Muscle of arm (tissue), 14 donors: ENCODE data around the gene REEP6. TPM values are rescaled to one million over a fixed set of nuclear protein-coding genes. Genes with fewer than 3 reads are reported as not detected.

ENCODE experiments used
- DNase-seq: peaks from one replicate; pipeline ENCODE4 v3.0.0-alpha.2; 2013
- long read RNA-seq, 11 donors: transcript quantifications; one replicate each; lab custom pipeline, GENCODE V29; 2026
- polyA plus RNA-seq, 12 donors: library from polyadenylated mRNA; unstranded; fragments of 120-200 nt; gene quantifications; one replicate each; pipeline ENCODE4 v1.2.1, GENCODE V29; 2013; ENCODE audit not compliant: insufficient read length in 12 of 12

The REEP6 gene
- polyA plus RNA-seq: 10 to 100 TPM in 1 of 12 donors, 1 to 10 TPM in 10, not detected in 1; 1.2 to 16.1 (median 1.7) TPM
- long read RNA-seq, donor 1, transcript REEP6-201 (5 exons, 1,794 nt): major isoform, 78 of 161 reads
- long read RNA-seq, donor 1, transcript REEP6-204 (3 exons, 1,026 nt): minor isoform, 6 of 161 reads
- long read RNA-seq, donor 1, partial matches to known transcripts: 77 of 161 reads
- long read RNA-seq, donor 1, other reads (novel, unspliced or antisense): 0 of 161 reads
- long read RNA-seq, donor 2: 0 reads
- long read RNA-seq, donor 3, partial matches to known transcripts: 0 of 1 reads
- long read RNA-seq, donor 3, other reads (novel, unspliced or antisense): 0 of 1 reads
- long read RNA-seq, donor 4: 0 reads
- long read RNA-seq, donor 5, partial matches to known transcripts: 0 of 1 reads
- long read RNA-seq, donor 5, other reads (novel, unspliced or antisense): 0 of 1 reads
- long read RNA-seq, donor 6, partial matches to known transcripts: 0 of 2 reads
- long read RNA-seq, donor 6, other reads (novel, unspliced or antisense): 0 of 2 reads
- long read RNA-seq, donor 7, partial matches to known transcripts: 0 of 2 reads
- long read RNA-seq, donor 7, other reads (novel, unspliced or antisense): 0 of 2 reads
- long read RNA-seq, donor 8, partial matches to known transcripts: 0 of 2 reads
- long read RNA-seq, donor 8, other reads (novel, unspliced or antisense): 0 of 2 reads
- long read RNA-seq, donor 9: 0 reads
- long read RNA-seq, donor 10, partial matches to known transcripts: 0 of 1 reads
- long read RNA-seq, donor 10, other reads (novel, unspliced or antisense): 0 of 1 reads
- long read RNA-seq, donor 11, partial matches to known transcripts: 0 of 2 reads
- long read RNA-seq, donor 11, other reads (novel, unspliced or antisense): 0 of 2 reads

DNA sequence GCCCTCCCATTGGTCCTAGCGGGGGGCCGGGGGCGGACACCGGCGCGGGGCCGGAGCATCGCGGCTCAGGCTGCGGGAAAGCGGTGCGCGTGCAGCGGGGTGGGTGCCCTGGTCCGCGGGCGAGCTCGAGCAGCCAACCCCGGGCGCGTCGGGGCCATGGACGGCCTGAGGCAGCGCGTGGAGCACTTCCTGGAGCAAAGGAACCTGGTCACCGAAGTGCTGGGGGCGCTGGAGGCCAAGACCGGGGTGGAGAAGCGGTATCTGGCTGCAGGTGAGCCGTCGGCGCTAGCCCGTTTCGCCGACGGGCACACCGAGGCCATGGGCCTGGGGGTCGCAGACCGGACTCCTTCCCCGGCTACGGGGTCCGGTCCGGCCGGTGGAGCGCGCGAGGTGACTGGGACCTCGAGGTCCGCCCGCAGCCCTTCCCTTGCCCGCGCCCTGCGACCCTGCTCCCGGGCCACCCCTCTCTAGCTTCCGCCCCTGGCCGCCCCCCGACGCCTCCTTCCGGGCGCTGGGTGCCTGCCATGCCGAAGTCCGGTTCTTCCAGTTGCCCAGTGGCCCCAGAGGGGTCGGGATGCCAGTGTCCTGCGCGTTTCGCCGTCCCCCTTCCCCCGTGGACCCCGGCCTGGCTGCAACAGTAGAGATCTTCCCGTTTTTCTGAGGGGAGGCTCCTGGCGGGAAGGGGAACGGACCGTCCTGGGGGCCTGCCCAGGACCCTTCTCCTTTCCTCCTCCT, at the start of gene REEP6:
REEP6 (plus strand) TSS at position 68 of the 735 bp plus-strand sequence; CDS start at position 157, 89 bp downstream.
- DNase-seq: no peak

DNA sequence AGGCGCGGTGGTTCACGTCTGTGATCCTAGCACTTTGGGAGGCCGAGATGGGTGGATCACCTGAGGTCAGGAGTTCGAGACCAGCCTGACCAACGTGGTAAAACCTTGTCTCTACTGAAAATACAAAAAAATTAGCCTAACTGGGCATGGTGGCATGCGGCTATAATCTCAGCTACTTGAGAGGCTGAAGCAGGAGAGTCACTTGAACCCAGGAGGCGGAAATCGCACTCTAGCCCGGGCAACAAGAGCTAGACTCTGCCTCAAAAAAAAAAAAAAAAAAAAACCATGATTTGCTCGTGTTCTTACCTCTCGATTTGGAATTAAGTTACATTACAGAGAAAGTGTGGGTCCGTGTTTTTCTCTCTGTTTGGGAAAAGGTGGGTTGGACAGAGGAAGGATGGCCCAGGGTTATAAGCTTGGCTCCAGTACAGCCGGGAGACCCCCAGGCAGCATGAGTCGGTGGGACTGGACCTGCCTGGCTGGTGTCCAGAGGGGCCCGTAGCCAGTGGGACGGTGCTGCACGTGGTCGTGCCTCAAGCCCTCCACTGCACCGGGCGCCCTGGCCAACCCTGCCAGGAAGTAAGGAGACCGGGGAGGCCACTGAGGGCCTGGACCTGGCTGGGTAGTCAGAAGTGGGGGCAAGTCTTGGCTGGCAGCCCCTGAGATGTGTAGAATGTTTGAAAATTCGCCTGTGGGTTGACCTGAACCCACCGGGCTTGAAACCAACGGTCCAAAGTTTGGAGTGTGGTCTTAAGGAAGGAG, 49.1 kb upstream of the REEP6 start:
- DNase-seq: no peak

DNA sequence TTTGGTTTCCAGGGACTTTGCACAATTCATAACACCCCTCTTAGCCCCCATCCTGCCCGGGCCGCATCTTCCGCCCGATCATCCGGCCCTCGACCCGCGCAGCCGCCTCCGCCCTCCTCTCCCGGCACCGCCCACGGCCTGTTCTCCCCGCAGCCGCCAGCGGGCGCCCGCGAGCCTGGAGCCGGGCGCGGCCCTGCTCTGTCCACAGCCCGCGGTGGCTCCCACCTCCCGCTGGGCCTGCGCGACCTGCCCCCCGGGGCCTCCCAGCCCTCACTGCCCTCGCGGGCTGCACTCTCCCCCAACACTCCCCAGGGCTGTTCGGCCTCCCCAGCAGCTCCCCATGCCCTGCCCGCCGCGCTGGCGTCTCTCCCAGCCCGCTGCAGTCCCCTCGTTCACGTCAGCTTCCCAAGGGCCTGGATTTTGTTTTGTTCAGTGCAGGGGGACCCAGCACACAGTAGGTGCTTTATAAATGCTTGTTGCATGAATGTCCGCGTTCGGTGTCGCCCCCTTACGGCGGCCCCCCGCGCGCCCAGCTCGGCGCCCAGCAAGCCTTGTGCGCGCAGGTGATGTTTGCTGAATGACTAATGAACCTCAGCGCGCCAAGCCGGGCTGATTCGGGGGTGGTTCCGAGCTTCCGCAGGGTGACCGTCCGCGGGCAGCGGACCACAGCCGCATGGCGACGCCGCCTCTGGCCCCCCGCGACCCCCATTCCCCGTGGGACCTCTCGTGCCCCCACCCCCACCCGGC, 45.6 kb upstream of the REEP6 start:
- DNase-seq: peak; percentile 57

DNA sequence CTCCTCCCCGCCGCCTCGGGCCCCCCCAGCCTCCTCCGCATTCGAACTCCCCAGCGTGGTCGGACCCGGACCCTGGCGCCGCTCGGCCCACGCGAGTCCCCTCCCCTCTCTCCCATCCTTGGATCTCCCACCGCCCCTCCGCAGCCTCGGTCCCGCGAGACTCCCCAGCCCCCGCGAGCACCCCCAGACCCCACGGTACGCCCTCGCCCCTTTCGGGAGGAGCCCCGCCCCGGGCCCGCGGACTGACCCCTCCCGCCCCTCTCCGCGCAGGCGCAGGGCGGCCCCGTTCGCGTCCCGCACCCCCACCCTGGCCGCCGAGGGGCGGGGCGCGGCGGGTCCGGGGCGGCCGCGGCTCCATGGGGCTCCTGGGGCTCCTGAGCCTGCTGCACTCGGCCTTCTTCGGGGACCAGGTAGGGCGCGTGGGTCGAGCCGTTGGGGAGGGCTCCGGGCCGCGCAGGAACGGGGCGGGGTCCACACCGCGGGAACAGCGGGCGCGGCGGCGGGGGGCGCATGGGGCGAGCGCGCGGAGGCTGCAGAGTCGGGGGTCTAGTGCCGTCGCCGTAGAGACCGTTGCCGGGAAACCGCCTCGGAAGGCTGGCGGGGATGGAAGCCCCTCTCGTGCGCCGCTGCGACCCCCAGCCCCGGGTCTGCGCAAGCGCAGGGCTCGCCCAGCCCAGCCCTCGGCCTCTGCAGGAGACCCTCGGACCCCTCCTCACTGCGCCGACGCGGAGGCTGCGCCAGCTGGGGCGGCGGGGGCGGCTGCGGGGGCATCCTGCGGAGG, 44.9 kb upstream of the REEP6 start:
- no peak for DNase-seq

DNA sequence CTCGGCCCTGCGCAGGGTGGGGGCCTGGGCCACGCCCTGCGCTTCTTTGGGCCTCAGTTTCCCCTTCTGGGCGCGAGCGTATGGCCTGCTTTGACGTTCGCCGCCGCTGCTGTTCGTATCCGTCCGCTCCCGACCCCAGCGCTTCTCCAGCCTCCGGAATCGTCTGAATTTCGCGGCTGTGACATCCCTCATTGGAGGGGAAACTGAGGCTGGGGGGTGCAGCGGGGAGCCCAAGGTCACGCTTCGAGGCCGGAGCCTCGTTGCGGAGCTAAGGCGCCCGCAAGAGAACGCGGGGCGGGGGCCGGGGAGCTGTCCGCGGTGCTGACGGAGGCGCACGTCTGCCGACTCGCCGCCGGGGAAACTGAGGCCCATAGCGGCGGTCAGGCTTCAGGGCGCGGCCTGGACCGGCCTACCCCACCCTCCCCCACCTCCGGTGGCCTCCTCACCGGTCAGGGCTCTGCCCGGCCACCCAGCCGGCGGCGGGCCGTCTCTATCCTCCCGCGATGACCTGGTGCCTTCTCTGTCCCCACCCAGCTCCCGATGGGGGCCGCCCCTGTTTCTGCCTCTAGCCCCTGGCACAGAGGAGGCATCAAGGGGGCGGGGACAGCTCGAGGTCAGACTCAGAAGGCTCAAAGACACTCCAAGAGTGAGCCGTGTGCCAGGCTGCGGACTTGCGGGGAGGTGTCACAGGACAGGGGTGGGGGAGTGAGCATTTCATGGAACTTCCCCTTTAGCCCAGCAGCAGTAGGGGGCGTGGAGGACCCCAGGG, 44.1 kb upstream of the REEP6 start:
- DNase-seq: no peak

DNA sequence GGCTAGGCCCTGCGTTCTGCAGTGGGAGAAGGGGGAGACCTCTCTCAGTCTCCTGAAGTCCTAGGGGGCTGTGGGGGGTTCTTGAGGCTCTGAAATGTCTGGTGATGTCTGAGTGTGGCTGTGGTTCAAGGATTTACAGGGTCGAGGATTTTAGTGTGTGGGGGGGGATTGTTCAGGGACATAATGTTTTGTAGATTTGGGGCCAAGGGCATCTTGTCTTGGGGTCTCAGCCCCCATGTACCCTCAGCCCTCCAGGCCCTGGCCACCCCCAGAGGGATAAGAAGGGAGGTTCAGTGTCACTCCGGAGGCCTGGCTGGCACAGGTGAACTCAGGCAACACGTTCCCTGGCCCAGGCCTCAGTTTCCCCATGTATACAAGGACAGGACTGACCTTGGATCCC, 43.5 kb upstream of the REEP6 start:
- DNase-seq: no peak

DNA sequence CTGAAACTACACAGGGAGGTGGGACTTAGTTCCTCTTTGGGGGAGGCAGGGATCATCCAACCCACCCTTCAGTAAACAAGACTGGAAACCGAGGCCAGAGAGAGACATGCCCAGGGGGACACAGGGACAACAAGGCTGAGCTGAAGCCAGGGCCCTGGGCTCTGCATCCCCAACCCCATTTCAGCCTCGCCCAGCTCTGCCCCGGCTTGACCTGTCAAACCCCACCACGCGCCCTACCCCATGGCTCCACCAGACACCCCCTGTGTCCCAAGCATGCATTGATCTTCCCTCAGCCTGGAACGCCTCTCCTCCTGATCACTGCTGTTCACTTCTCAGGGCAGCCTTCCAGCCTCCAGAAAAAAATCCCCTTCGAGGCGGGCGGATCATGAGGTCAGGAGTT, 43.0 kb upstream of the REEP6 start:
- DNase-seq: no peak

DNA sequence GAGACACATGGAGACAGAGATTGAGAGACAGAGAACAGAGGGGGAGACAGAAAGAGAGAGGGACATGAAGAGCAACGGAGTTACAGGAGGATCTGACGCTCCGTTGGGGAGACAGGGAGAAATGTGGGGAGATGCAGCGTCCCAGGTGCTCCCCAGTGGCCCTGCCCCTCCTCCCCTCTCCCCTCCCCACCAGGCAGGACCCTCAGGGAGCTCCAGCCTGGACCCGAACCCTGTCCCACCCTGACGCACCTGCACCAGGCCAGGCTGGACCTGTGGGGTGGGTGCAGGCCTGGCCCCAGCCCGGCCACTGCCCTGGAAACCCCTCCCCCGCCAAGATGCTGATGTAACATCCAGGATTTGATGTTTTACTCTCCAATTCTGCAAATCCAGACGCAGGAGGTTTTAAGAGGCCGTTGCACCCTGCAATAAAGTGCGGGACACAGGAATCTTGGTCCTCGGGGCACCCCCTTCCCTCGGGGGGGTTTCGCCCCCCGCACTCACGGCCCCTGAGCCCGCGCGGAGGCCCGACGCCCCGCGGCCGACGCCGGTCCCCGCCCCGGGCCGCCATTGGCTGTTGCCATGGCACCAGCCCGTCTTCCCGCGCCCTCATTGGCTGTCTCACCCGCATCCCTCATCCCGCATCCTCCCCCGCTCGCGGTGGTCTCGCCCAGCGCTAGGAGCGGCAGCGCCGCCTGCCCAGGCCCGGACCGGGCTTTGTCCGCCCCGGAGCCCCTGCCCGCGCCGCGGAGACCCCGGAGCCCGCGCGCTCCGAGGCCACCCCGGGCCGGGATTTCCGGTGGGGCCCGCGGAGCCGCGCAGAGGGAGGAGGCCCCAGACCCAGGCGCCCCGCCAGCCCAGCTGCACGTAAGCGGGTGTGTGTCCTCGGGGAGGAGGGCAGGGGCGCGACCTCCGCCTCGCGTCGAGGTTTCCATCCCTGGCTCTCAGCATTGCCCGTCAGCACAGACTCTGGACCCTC, 41.2 kb upstream of the REEP6 start, which contains the start of gene APC2:
APC2 (plus strand) TSS at position 655 of the 976 bp plus-strand sequence. CDS start 2,881 bp downstream, outside the sequence.
- DNase-seq: no peak

DNA sequence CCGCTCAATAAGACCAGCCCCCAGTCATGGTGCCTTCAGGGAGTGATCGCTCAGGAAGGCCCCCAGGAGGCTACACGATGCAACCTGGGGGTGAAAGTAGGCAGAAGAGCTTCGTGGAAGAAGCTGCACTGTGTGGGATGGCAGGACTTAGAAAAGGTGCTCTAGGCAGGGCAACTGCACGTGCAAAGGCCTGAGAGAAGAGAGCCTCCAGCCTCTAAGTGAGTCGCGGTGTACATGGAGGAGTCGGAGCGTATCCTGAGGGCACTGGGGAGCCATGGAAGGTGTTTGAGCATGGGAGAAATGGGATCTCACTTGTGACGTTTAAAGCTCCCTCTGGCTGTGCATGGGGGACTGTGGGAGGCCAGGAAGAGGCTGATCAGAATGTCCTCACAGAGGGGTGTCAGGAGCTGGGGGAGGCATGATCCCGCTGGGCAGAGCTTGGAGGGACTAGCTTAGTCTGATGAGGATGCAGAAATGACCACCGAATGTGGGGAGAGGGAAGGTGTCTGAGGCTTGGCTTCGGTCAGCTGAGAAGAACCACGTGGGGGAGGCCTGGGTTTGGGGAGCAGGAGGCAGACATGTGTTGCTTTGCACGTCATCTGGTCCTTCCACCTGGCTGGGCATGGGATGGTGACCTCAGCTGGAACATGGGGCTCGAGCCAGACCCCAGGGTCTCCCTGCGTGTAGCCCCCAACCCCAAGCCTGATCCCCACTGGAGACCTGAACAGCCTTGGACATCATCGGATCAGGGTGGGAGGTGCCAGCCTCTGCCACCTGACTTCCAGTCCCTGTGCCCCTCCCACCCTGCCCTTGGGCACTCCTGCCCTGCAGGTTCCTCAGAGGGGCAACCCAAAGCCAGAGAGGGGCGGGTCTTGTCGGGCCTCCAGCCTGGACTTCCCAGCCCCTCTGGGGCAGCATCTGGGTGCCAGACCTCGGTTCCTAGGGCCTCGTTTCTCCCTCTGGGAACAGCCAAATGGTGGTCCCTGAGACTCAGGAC, 39.9 kb upstream of the REEP6 start:
- DNase-seq: no peak

DNA sequence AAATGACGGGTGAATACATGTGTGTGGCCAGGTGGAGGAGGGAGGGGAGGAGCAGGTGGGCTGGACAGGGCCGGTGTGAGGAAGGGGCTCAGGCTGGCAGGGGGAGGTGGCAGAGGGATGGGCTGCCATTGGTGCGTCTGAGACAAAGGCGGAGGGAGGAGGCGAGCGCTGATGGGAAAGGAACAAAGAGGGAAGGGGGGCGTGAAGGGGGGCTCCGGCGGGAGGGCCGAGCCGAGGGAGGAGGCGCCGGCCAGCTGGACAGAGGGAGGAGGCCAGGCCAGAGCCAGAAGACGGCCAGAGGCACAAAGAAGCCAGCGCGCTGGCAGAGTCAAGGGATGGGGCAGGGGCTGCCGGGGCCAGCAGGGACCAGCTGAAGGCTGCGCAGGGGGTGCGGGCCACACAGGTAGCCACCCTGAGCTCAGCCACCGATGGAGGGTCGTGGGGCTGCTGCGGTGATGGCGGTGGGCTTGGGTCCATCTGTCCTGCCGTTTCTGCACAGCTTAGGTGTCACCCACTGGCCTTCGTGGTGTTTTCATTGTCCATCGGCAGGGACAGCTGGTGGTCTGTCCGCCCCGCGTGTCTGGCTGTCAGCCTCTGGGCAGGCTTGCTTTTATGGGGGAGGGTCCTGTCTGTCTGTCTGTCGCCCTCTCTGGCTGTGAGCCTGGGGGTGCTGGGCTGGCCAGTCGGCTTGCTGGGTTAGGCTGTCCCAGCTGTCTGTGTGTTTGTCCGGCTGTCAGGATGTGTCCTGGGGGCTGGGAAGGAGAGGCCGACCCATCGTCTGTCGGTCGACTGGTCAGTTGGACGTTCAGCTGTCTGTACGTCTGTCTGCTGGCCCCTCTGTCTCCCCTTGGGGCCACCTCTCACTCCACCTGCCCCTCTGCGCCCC, 38.8 kb upstream of the REEP6 start:
- no peak for DNase-seq

DNA sequence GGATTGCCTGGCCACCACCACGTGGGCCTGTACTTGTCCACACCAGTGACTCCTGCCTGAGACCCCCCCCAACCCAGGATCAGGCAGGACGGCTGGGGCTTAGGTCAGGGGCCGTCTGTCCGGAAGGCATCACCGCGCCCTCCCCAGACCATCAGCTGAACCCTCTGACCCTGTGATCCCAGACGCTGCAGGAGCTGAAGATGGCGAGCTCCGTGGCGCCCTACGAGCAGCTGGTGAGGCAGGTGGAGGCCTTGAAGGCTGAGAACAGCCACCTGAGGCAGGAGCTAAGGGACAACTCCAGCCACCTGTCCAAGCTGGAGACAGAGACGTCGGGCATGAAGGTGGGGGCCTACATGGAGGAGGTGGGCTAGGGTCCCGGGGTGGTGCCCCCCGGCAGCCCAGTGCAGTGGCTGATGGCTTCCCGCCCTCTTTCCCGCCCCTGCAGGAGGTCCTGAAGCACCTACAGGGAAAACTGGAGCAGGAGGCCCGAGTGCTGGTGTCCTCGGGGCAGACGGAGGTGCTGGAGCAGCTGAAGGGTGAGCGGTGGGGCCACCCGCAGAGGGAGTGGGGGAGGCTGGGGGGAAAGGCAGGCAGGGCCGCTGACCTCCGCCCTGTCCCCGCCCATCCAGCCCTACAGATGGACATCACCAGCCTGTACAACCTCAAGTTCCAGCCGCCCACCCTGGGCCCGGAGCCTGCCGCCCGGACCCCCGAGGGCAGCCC, 38.0 kb upstream of the REEP6 start:
- DNase-seq: no peak

DNA sequence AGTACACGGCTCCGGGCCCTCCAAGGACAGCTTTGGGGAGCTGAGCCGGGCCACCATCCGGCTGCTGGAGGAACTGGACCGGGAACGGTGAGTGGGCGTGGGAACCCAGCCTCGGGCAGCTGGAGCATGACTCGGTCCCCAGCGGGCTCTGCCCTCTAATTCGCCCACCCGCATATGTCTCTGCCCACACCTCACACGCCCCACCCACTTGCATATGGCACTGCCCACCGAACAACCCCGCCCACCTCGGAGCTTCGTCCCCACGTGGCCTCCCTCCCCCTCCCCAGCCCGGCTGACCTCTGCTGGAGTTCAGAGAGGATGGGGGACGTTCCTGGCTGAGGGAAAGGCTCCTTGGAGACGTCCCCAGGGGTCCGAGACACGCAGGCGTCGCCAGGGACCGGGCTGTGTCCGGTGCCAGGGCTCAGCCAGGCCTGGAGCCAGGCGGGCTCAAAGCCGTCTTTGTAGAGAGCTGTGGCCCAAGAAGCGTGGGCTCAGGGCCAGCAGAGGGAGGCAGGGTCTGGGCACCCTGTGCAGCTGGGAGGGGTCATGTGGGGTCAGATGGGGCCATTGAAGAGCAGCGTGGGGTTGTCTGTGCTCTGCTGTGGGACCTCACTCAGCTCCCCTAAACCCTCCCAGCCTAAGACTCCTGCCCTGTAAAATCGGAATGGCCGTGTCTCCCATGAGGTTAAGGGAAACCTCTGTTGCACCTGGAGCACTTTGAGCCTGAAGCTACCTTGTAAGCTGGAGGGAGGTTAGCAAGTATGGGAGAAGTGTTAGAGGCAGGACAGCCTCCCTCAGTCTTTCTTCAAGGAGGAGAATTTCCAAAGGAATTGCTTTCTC, 37.2 kb upstream of the REEP6 start:
- no peak for DNase-seq

DNA sequence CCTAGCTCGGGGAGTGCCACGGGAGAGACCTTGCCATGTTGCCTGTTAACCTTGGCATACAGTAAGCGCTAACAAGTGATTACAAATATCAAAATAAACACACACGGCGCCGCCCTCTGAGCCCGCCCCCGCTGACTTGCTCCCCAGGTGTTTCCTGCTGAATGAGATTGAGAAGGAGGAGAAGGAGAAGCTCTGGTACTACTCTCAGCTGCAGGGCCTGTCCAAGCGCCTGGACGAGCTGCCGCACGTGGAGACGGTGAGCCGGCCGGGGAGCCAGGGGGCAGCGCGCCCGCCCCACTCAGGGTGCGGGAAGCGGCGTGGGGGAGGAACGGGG, 36.0 kb upstream of the REEP6 start:
- no peak for DNase-seq
